Muscle layer of duodenum (tissue), 2 donors: Measurements from ENCODE around the gene NCMAP.

Source experiments
- H3K27ac ChIP-seq: one replicate; pipeline ENCODE4 v1.7.0; 2013; ENCODE audit warnings: mild to moderate bottlenecking, low read length
- H3K27me3 ChIP-seq: one replicate; pipeline ENCODE4 v1.7.0; 2013; ENCODE audit warnings: low read depth, mild to moderate bottlenecking, control low read depth, low read length
- H3K36me3 ChIP-seq, 2 donors: one replicate each; pipeline ENCODE4 v1.7.0; 2013; ENCODE audit warnings: low read length in 2 of 2, control low read depth in 1 of 2, mild to moderate bottlenecking in 1 of 2; ENCODE audit not compliant: insufficient read depth in 2 of 2, control insufficient read depth in 1 of 2
- H3K4me1 ChIP-seq, 2 donors: one replicate each; pipeline ENCODE4 v1.7.0; 2013; ENCODE audit warnings: low read length in 2 of 2, mild to moderate bottlenecking in 2 of 2, control low read depth in 1 of 2, moderate library complexity in 1 of 2; ENCODE audit not compliant: insufficient read depth in 2 of 2, control insufficient read depth in 1 of 2
- H3K4me3 ChIP-seq, 2 donors: one replicate each; pipeline ENCODE4 v1.7.0; 2013; ENCODE audit warnings: low read length in 2 of 2, low read depth in 1 of 2, mild to moderate bottlenecking in 1 of 2
- H3K9me3 ChIP-seq, 2 donors: one replicate each; pipeline ENCODE4 v1.7.0; 2013; ENCODE audit warnings: low read length in 2 of 2, control low read depth in 1 of 2, mild to moderate bottlenecking in 1 of 2; ENCODE audit not compliant: control insufficient read depth in 1 of 2
- donor health status: healthy.

The NCMAP gene

GRCh38 chr1:24605534-24606295 lies 49.8 kb downstream of the NCMAP start:
- H3K27ac ChIP-seq: no peak overlapping the region
- H3K9me3 ChIP-seq: no peaks in the 10 kb centered on the region
- H3K36me3 ChIP-seq: no peaks in the 10 kb centered on the region
- no peaks in the 10 kb centered on the region for H3K27me3 ChIP-seq
- H3K4me1 ChIP-seq: no peaks in the 10 kb centered on the region
- no peak overlapping the region for H3K4me3 ChIP-seq

DNA sequence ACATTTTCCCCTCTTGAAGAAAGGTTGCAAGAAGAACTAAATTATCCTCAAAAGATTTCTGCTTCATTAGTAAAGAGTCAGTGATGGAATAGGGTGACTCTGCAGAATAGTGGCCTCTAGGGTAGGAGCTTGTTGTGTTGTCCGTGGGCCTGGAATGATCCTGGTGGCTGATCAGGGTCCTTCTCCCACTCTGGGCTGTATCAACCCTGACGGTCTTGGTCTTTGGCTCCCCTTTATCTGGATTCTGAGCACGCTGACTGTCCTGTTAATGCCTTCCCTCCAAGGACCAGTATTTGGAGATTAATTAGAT lies 50.4 kb downstream of the NCMAP start:
- no peak overlapping the region for H3K27ac ChIP-seq
- H3K9me3 ChIP-seq: no peaks in the 10 kb centered on the region
- no peaks in the 10 kb centered on the region for H3K4me1 ChIP-seq
- no peak overlapping the region for H3K4me3 ChIP-seq
- H3K27me3 ChIP-seq: no peaks in the 10 kb centered on the region
- H3K36me3 ChIP-seq: no peaks in the 10 kb centered on the region

- H3K4me1 ChIP-seq: no peaks in the 10 kb centered on the region
- no peaks in the 10 kb centered on the region for H3K27me3 ChIP-seq
- no peak overlapping the region for H3K27ac ChIP-seq
- no peaks in the 10 kb centered on the region for H3K36me3 ChIP-seq
- H3K4me3 ChIP-seq: no peak overlapping the region
- no peaks in the 10 kb centered on the region for H3K9me3 ChIP-seq
These were observed 50.7 kb downstream of the NCMAP start for GRCh38 chr1:24606621-24607020.

GRCh38 chr1:24609949-24610517 lies 54.1 kb downstream of the NCMAP start:
- no peak overlapping the region for H3K4me3 ChIP-seq
- H3K27ac ChIP-seq: no peak overlapping the region
- H3K36me3 ChIP-seq: no peaks in the 10 kb centered on the region
- no peaks in the 10 kb centered on the region for H3K9me3 ChIP-seq
- no peaks in the 10 kb centered on the region for H3K27me3 ChIP-seq
- no peaks in the 10 kb centered on the region for H3K4me1 ChIP-seq

DNA sequence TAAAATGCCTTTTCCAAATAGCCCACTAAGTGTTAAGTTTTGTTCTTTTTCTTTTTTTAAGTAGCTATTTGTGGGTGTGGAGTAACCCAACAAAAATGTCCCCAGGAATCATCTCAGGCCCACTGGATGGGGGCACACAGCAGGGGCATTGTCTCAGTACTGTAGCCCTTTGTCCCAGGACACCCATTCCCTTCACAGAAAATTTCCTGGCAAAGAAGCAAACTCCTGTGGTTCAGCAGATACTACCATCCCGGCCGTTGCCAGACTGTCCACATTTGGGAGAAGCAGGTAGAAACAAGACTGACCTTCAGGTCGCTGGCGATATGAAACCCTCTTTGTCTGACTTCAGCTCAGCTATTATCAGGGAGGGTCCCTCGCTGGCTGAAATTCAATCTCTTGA lies 63.5 kb downstream of the NCMAP start:
- no peaks in the 10 kb centered on the region for H3K4me1 ChIP-seq
- H3K27ac ChIP-seq: no peak overlapping the region
- no peak overlapping the region for H3K4me3 ChIP-seq
- no peaks in the 10 kb centered on the region for H3K9me3 ChIP-seq
- no peaks in the 10 kb centered on the region for H3K27me3 ChIP-seq
- no peaks in the 10 kb centered on the region for H3K36me3 ChIP-seq

DNA sequence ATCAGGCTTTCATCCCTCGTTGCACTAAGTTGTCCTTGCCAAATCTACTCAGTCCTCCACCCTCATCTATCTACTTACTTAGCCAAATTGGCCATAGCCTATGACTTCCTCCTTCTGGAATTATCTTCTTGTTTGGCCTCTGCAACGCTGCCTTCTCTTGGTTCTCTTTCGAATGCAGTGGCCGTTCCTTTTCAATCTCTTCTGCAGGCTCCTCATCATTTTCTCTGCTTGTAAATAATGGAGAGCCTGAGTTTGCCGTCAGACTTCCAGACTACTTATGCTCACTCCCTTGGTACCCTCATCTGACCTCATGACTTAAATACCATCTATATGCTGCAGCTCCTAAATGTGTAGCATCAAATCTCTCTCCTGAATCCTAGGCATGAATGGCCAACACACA lies 64.8 kb downstream of the NCMAP start:
- Histone ChIP-seq H3K4me3 (no peak overlapping the region), H3K9me3 (no peaks in the 10 kb centered on the region), H3K27ac (no peak overlapping the region), H3K4me1 (no peaks in the 10 kb centered on the region), H3K36me3 (no peaks in the 10 kb centered on the region), H3K27me3 (no peaks in the 10 kb centered on the region)

DNA sequence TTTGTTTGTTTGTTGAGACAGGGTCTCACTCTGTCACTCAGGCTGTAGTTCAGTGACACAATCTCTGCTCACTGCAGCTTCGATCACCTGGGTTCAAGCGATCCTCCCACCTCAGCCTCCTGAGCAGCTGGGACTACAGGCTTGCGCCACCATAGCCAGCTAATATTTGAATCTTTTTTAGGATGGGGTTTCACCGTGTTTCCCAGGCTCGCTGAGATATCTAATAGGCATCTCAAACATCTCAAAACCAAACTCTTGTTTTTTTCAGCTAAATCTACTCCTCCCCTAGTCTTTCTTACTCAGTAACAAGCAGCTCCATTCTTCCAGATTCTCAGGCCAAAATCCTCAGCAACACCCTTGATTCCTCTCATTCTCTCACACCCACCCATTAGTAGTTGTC lies 65.2 kb downstream of the NCMAP start:
- Histone ChIP-seq H3K4me1 (no peaks in the 10 kb centered on the region), H3K27me3 (no peaks in the 10 kb centered on the region), H3K27ac (no peak overlapping the region), H3K9me3 (no peaks in the 10 kb centered on the region), H3K36me3 (no peaks in the 10 kb centered on the region), H3K4me3 (no peak overlapping the region)

GRCh38 chr1:24622218-24622617 lies 66.3 kb downstream of the NCMAP start:
- H3K4me1 ChIP-seq: no peaks in the 10 kb centered on the region
- no peaks in the 10 kb centered on the region for H3K27me3 ChIP-seq
- H3K4me3 ChIP-seq: no peak overlapping the region
- H3K9me3 ChIP-seq: no peaks in the 10 kb centered on the region
- no peaks in the 10 kb centered on the region for H3K36me3 ChIP-seq
- no peak overlapping the region for H3K27ac ChIP-seq

DNA sequence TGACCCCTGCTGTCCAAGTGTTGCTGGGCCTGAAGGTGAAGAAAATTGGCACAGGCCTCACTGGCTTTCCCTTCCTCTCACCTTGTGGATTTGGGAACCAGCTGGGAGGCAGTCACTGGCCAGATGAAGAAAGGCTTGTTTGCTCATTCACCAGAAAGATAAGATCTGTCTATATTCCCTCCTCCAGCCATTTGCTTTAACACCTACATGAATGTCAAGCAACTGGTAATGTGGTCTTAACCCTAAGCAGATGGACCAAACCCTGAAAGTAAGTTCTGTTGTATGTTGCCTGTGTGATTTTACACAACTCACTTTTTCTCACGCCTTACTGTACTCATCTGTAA lies 76.9 kb downstream of the NCMAP start:
- H3K27me3 ChIP-seq: peaks cover 4% of the 10 kb centered on the region
- H3K4me3 ChIP-seq: no peak overlapping the region

GRCh38 chr1:24635195-24635843 lies 79.4 kb downstream of the NCMAP start:
- no peaks in the 10 kb centered on the region for H3K36me3 ChIP-seq
- H3K4me3 ChIP-seq: no peak overlapping the region
- no peaks in the 10 kb centered on the region for H3K9me3 ChIP-seq
- H3K4me1 ChIP-seq: no peaks in the 10 kb centered on the region
- H3K27ac ChIP-seq: no peak overlapping the region
- H3K27me3 ChIP-seq: peaks cover 2% of the 10 kb centered on the region

More for the DNA sequence above, 76.9 kb downstream of the NCMAP start:
- H3K4me1 ChIP-seq: no peaks in the 10 kb centered on the region
- no peaks in the 10 kb centered on the region for H3K9me3 ChIP-seq
- no peak overlapping the region for H3K27ac ChIP-seq
- no peaks in the 10 kb centered on the region for H3K36me3 ChIP-seq

DNA sequence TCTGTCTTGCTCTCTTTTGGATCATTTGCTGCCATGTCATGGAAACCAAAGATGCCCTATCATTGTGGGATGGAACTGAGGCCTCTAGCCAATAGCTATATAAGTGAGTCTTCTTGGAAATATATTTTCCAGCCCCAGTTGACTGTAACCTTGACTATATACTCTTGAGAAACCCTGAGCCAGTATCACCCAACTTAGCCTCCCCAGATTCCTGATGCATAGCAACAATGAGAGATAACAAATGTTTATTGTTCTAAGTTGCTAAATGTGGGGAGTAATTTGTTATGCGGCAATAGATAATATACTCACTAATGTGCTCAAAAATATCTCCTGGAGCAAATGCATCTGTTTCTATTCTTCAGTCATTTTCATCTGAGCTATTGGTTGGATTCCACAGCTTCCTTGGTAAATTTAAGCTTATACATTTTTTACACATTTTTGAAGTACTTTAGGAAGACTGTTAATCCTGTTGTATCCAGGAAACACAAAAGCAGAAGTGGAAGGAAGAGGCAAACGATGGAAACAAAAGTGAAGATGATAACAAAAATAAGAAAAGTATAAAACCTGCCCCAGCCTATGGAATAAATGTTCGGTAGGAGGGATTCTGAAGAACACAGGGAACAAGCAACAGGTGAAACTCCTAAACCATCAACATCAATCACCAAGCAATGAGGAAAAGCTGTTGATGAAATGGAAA lies 80.9 kb downstream of the NCMAP start:
- Histone ChIP-seq H3K9me3 (no peaks in the 10 kb centered on the region), H3K4me1 (peaks cover 0 to 6% of the 10 kb centered on the region in 2 donors), H3K36me3 (no peaks in the 10 kb centered on the region), H3K27me3 (no peaks in the 10 kb centered on the region), H3K27ac (no peak overlapping the region), H3K4me3 (no peak overlapping the region)
